DMS53 (cell line): ENCODE measurements around the gene HBB.

ENCODE experiments used
- DNase-seq: peaks from one replicate; lab custom pipeline; 2025; lab: John Stamatoyannopoulos, UW

The HBB gene

DNA sequence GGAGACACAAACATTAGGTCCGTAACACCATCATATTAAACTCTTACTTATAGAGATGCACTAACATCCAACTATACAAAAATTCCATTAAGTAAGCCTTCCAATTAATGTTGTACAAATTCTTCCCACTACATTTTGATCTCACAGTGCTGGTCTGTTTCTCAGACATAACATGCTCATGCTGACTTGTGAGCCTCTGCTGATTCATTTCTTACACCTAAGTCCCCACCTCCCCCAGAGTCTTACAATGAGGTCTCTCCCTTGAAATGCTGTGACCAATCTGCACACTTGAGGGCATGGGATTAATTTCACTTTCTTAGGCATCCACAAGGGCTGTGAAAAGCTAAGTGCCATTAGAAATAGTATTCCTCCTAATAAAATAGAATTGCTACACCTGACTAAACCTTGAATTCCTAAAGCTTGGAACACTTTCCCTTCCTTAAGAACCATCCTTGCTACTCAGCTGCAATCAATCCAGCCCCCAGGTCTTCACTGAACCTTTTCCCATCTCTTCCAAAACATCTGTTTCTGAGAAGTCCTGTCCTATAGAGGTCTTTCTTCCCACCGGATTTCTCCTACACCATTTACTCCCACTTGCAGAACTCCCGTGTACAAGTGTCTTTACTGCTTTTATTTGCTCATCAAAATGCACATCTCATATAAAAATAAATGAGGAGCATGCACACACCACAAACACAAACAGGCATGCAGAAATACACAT, 20.8 kb upstream of the HBB start:
- no peak for DNase-seq

DNA sequence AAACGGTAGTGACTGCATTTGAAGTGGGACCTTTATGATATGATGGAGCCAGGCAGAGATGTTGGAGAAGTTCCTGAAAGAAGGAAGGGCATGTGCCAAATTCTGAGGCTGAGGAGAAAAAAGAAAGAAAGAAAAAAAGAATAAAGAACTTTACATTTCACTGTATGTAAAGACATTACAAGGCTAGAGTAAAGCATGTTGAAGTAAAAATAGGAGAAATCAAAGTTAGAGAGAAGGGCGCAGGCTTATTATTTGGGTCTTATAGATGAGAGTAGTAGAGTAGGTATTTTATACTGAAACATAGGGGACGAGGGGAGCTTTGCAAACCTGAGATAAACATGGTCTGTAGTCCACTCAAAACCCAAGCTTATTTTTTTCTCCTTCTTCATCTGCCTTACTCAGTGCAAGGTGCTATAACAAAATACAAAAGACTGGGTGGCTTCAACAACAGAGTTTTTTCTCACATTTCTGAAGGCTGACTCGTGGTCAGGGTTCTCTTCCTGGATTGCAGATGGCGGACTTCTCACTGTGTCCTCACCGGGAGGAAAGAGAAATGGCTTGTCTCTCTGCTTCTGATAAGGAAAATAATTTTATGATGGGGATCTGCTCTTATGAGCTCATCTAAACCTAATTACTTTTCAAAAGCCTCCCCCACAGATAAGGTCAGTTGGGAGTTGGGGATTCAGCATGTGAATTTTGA, 20.1 kb upstream of the HBB start:
- DNase-seq = no peak

DNA sequence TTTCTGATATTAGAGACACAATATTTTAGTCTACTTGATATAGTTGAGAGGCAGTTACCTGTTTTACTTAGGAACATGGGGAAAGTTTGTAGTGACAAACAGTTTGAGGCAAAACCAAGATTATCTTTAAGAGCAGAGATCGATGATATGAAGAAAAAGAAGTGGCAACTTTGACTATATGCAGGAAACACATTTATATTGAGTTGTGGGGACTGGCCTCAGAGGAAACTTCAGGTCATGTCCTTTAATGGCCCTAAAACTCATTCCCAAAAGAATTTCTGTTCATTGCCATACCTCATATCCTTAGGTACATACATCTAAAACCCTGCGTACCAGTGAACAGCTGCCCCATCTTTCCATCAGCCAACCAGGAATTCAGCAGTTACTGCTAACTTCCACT, 18.3 kb upstream of the HBB start:
- DNase-seq = no peak

DNA sequence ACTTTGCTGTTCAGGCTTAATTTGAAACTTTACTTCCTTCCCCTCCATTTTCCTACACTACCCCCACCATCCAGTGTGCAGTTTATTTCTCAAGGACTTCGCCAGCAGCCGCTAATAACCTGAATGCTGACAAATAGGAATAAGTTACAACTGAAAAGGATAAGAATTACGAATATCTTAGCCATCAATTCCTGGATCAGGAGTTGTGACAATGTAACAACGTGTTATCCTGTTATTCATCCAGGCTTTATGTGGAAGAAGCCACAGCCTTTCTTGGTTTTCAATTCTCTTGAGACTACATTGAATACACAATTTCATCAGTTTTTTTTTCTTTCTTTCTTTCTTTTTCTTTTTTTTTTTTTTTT, 16.9 kb upstream of the HBB start:
- DNase-seq = no peak

DNA sequence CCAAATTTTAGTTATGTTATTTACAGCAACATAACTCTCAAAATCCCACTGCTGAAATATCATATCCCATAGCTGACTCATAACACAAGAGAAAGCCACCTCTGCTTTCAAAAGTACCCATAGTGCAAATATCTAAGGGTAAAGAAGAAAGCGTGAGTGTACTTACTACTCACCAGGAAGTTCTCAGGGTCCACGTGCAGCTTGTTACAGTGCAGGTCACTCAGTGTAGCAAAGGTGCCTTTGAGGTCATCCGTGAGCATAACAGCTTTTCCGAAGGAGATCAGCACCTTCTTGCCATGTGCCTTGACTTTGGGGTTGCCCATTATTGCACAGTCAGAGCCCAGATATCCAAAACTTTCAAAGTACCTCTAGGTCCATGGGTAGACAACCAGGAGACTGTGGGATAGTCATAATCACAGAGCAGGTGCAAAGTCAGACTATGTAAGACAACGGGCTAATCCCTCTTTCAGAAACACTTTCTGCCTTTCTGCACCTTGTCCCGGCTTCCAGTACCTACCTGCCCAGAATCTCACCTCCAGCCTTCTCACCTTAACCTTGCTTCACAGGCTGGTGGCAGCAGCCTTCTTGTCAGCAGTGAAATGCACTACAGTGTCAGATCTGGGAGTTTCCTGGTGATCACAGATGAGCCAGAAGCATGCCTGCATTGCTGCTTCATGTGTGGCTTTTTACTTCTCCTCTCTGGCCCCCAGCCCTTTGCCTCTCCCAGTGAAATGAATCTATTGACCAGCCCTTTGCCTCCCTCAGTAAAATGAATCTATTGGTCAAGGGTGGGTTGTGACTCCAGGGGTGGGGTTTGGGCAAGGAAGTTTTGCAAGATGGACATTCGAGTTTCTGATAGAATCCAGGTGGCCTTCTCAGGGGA, 16.3 kb upstream of the HBB start:
- no peak for DNase-seq

DNA sequence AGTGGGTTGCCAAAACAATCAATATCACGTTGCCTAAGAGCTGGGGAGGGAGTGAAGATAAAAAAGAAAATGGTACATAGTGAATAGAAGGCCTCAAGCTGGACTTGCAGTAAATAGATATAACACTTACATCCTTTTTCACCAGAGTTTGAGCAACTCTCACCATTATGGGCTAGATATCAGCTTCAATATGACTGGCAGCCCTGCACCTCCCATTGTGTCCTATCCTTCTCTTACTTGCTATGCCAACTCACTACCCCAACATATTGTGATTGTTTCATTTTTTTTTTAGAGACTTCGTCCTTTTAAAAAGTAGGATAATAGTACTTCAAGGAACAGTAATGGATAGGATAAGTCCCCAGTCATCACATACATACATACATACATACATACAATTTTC, 15.3 kb upstream of the HBB start:
- no peak for DNase-seq

DNA sequence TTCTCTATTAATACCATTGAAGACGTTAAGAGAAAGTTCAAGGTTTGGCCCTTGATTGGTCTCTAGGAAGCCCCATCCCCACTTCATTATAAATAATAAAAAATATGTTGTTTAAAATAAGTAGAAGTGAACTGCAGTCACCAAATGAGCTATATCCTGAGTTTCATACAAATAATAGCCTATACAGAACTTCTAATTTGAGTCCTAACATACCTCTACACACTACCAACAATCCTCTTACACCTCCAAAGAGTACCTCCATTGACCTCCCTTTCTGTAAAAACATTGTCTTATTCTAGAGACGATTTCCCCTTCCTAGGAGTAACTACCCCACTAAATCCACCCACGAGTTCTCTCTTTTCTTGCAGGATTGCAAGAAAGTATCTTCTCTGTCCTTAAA, 14.6 kb upstream of the HBB start:
- DNase-seq = no peak

DNA sequence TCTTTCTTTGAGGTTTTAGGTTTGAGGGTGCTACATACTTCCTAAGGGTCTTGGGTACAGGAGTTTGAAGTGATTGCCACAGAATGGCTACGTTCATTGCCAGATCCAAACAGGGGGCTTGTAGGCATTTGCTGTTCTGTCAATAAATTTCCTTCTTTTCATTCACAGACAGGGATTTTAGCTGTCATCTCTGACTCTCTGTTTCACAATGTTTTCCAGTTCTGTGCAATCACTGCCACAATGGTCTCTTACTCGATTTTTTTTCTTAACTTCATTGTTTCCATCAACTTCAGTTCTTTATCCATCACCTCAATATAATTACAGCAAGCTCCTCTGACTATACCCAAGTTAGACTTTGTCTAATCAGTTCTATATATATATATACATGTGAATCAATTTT, 13.6 kb upstream of the HBB start:
- DNase-seq = no peak

DNA sequence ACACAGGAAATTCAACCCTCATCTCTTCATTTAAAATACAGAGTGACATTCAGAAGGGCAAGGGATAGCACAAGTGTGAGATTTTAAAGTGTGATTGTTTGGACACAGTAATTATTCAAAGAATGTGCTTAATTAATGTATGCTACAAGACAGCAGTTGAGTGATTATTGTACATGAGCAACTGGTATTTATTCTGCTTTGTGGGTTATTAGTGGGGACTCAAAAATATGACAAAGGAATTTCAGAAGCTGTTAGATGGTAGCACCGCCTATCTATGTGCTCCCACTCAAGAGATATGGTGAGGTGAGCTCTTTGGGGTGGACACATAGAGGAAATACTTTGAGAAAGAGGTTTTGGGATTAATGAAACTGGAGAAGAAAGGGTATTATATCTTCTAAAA, 13.2 kb upstream of the HBB start:
- no peak for DNase-seq

DNA sequence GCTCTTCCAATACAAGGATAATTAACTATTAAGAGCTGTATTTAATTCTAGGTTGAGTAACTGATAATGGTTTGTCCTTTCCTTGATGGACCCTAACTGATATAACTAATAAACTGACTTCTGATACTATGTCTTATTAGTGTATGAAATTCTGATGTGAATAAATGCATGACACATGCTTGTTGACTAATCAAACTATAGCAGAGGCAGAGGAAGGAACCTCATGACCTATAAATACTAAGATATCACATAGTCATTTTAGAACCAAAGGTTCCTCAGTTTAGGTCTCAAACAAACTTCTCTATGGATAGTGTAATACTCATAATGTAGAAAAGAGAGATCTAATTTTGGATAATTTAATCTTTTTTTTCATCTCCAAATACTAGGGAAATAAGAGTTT, 12.2 kb upstream of the HBB start:
- no peak for DNase-seq

DNA sequence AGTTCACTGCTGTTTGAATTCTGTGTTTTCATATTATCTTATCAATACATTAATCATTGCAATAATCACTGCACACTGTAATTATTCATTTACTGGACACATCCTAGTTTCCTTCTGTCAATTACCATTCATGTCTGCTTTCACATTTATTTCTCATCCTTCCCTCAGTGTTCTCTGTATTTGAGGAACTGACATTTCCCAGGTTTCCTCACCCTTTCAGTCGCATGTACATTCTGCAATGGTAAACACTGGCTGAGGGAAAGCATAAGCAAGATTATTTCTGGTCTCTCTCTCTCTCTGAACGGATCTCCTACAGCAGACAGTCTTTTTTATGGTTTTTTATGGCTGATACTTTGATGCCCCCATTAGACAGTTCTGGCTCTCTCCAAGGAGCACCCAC, 11.6 kb upstream of the HBB start:
- DNase-seq = no peak

DNA sequence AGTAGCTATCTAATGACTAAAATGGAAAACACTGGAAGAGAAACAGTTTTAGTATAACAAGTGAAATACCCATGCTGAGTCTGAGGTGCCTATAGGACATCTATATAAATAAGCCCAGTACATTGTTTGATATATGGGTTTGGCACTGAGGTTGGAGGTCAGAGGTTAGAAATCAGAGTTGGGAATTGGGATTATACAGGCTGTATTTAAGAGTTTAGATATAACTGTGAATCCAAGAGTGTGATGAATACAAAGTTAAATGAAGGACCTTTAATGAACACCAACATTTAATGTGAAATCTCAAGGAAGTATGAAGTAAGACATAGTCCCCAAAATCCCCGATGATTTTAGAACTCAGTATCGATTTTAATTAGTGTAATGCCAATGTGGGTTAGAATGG, 10.5 kb upstream of the HBB start:
- no peak for DNase-seq

DNA sequence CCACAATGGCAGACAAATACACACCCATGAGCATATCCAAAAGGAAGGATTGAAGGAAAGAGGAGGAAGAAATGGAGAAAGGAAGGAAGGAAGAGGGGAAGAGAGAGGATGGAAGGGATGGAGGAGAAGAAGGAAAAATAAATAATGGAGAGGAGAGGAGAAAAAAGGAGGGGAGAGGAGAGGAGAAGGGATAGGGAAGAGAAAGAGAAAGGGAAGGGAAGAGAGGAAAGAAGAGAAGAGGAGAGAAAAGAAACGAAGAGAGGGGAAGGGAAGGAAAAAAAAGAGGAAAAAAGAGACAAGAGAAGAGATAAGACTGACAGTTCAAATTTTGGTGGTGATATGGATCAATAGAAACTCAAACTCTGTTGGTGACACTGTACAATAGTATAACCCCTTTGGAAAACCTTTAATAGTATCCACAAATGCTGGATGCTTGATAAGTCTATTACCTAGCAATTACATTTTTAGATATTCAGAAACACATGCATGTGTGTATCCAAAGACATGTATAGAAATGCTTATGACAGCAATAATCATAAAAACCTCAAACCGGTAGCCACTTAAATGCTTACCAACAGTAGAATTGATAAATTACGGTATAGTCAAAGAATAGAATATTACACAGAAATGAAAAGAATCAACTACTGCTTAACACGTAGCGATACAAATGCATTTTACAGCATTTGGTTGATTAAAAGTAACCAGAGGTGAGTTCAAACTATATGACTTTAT, 8.7 kb upstream of the HBB start:
- no peak for DNase-seq

DNA sequence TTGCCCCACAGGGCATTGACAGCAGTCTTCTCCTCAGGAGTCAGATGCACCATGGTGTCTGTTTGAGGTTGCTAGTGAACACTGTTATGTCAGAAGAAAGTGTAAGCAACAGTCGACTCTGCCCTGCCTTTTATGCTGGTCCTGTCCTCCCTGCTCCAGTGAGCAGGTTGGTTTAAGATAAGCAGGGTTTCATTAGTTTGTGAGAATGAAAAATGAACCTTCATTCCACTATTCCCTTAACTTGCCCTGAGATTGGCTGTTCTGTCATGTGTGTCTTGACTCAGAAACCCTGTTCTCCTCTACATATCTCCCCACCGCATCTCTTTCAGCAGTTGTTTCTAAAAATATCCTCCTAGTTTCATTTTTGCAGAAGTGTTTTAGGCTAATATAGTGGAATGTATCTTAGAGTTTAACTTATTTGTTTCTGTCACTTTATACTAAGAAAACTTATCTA, 7.5 kb upstream of the HBB start, which contains the start of gene HBD:
TSS of gene HBD (minus strand) at position 103 of the 454 bp plus-strand sequence. CDS start at position 53, 50 bp downstream.
- no peak for DNase-seq

DNA sequence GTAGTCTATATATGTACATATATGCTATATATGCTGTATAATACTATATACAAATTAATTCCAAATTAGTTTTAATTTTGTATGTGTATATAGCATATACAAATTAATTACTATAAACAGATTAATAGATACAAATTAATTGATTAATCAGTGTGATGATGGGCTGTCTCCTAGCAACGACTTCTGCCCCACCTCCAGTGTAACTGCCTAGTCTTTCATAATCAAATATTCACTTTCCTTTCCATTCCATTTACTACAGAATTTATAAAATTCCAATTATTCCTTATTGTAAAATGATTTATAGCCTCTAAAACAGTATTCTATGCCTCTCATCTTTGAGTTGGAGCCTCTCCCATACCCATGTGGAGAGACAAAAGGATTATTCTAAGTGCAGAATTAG, 6.4 kb upstream of the HBB start:
- no peak for DNase-seq

DNA sequence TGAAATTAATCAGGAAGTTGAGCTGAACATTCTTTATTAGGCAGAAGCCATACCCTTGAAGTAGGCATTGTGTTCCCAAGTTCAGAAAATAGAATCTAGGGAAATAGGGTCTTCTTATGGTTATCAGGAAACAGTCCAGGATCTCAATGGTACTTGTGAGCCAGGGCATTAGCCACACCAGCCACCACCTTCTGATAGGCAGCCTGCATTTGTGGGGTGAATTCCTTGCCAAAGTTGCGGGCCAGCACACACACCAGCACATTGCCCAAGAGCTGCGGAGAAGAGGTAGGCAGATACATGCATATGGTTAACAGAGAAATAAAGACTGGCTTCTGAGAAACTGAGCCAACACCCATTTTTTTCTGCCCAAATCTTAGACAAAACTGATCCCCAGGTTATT, 6.0 kb upstream of the HBB start:
- DNase-seq = no peak

DNA sequence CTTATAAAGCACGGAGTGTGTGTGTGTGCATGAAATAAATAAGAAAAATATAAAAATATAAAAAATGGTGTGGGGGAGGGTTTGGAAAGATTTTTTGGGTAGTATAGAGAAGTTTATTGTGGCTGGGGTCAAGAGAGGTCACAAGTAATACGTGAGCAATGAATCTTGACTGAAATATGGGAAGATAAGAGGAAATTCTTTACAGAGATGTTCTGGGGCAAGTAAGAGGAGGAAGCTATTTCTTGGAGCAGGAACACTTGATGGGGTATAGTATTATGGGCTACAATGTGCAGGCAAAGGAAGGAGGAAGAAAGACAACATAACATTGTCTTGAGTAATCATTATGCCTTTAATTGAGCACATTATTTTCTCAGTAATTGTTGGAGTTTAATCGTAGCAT, 5.3 kb upstream of the HBB start:
- DNase-seq = no peak

DNA sequence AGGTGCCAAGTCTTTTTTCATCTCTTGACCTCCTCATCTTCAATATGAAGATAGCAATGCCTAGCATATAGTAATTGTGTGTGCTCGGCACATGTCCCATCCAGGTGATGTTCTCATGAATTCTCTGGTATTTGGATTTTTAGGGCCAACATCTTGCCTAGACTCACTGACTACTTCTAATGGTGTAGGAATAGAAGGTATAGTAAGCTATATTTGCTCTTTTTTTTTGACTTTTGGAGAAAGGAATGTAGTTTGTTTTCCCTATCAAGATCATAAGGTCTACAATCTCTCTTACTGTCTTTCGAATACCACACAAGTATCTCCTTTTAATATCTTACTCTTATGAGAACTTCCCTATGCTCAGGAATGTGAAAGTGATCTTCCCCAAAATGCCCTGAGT, 4.2 kb upstream of the HBB start:
- no peak for DNase-seq

DNA sequence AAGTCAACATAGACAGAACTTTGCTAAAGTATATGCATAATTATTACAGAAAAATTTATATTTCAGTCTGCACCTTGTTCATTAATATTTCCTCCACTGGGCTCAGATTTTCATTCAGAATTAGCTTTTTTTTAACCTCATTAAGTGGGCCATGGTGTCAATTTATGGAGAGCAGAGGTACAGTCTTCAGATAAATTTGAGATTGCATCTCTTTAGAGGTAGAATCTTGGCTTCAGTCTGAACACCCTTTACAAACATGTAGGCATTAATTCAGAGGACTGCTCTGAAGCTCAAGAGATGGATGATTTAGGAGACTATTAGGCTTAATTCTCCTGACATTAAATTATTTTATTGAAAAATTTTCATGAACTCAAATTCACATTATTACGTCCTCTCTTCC, 3.4 kb upstream of the HBB start:
- no peak for DNase-seq

DNA sequence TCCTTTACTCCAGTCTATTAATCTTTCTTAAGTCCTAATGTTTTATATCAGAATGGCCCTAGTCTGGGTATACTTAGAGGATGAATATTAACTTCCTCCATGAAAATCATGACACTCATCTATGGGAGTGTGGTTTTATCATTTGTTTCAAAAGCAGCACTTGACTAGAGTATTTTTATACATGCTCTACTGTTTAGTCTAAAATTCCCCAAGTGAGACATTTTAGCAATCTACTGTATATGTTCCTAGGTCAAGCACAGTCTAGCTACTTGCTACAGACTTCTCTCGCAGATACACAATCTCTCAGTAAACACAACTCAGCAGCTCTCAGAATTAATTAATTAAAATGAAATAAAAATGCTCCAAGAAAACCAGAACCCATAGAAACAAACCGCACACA, 2.9 kb upstream of the HBB start:
- no peak for DNase-seq

DNA sequence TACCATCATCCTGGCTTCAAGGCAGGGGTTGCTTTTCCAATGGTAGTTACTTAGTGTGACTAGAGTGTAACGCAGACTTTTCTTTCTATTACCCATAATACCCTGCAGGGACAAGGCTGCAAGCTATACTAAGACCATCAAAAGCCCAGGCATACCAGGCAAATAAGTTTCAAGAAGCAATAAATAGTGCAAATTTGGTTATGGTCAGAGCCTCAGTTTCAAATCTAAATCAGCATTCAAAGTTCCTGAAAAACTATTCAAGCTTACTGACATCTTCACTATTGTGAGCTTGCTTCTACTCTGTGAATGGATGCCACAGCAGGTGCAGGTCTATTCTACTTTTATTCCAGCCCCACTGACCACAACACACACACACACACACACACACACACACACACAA, 2.5 kb upstream of the HBB start:
- no peak for DNase-seq

DNA sequence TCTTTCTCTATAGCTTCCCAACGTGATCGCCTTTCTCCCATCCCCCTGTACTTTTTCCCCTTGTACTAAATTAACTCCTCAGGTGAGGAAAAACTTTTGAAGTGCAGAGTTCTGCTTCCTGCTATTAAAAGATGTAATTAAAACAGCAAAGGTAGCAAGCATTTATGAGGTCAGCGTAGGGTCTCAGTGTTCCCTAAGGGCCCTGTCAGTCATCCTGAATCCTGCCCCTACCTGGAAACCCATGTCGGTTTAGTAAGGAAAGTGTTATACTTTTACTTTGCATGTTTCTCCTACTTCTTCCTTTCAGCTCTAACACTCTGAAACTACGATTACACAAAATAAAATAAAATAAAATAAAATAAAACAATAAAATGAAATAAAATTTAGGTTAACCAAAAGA, 1.3 kb upstream of the HBB start:
- DNase-seq = no peak
